Keratinocyte (primary cell): ENCODE measurements around the gene COL9A3. TPM values are rescaled to one million over a fixed set of nuclear protein-coding genes. Genes with fewer than 3 reads are reported as not detected.

ENCODE experiments used
- DNase-seq: peaks from one replicate; pipeline ENCODE4 v3.0.0-alpha.2; 2011; ENCODE audit warnings: low read depth, missing footprints, low spot score
- FAIRE-seq: peaks from 2 replicates; lab custom pipeline; 2011; peaks lifted over from hg19 to GRCh38; lab: Jason Lieb, UNC
- H2AFZ ChIP-seq: 2 replicates; pipeline ENCODE4 v1.6.0; 2012; ENCODE audit warnings: low read length, control low read depth, inconsistent platforms; ENCODE audit not compliant: control insufficient read depth
- H3K27ac ChIP-seq: 2 replicates; pipeline ENCODE4 v1.5.1; 2011; ENCODE audit warnings: low read length; ENCODE audit not compliant: control insufficient read depth, insufficient read depth
- H3K27me3 ChIP-seq: 3 replicates; pipeline ENCODE4 v1.6.0; 2011; ENCODE audit warnings: low read length; ENCODE audit not compliant: control insufficient read depth, insufficient read depth; ENCODE audit errors: extremely low read depth
- H3K36me3 ChIP-seq, 2 experiments: 2 replicates in 1 of 2; 3 replicates in 1 of 2; pipeline ENCODE4 v1.5.1; 2011; ENCODE audit warnings: low read length in 2 of 2, mild to moderate bottlenecking in 1 of 2; ENCODE audit not compliant: control insufficient read depth in 2 of 2, insufficient read depth in 2 of 2; ENCODE audit errors: extremely low read depth in 1 of 2
- H3K4me1 ChIP-seq: 3 replicates; pipeline ENCODE4 v1.5.1; 2011; ENCODE audit warnings: low read length; ENCODE audit not compliant: control insufficient read depth, insufficient read depth; ENCODE audit errors: extremely low read depth
- H3K4me2 ChIP-seq: 3 replicates; pipeline ENCODE4 v1.6.0; 2011; ENCODE audit warnings: low read depth, low read length; ENCODE audit not compliant: control insufficient read depth, insufficient read depth; ENCODE audit errors: extremely low read depth
- H3K4me3 ChIP-seq, 3 experiments: fragments of 200-600 bp in 1 of 3; sonication (generic) in 1 of 3; 2 replicates in 2 of 3; 3 replicates in 1 of 3; pipeline ENCODE4 v1.5.1; 2011 to 2016; ENCODE audit warnings: low read length in 3 of 3, mild to moderate bottlenecking in 3 of 3, control low read depth in 2 of 3, inconsistent platforms in 1 of 3, low read depth in 1 of 3, mixed read lengths in 1 of 3, mixed run types in 1 of 3, moderate library complexity in 1 of 3; ENCODE audit not compliant: control insufficient read depth in 2 of 3, insufficient read depth in 2 of 3; ENCODE audit errors: extremely low read depth in 1 of 3
- H3K79me2 ChIP-seq: 2 replicates; pipeline ENCODE4 v1.6.0; 2012; ENCODE audit warnings: low read length; ENCODE audit not compliant: control insufficient read depth, insufficient read depth
- H3K9ac ChIP-seq: 3 replicates; pipeline ENCODE4 v1.6.0; 2011; ENCODE audit warnings: low read length; ENCODE audit not compliant: control insufficient read depth, insufficient read depth; ENCODE audit errors: extremely low read depth
- H3K9me1 ChIP-seq: 3 replicates; pipeline ENCODE4 v1.6.0; 2011; ENCODE audit warnings: low read length; ENCODE audit not compliant: control insufficient read depth, insufficient read depth; ENCODE audit errors: extremely low read depth
- H3K9me3 ChIP-seq: 2 replicates; pipeline ENCODE4 v1.5.1; 2012; ENCODE audit warnings: low read depth, low read length; ENCODE audit not compliant: control insufficient read depth
- H4K20me1 ChIP-seq: 3 replicates; pipeline ENCODE4 v1.6.0; 2011; ENCODE audit warnings: low read length; ENCODE audit not compliant: control insufficient read depth, insufficient read depth; ENCODE audit errors: extremely low read depth
- CTCF ChIP-seq, 3 experiments: IDR thresholded peaks in 1 of 3; conservative IDR thresholded peaks in 1 of 3; optimal IDR thresholded peaks in 1 of 3; 2 replicates in 2 of 3; 3 replicates in 1 of 3; pipeline versions ENCODE3 to v1.5.1; 2011; ENCODE audit warnings: low read length in 3 of 3, mild to moderate bottlenecking in 3 of 3, moderate library complexity in 2 of 3, control low read depth in 1 of 3, inconsistent platforms in 1 of 3; ENCODE audit not compliant: insufficient read depth in 2 of 3; ENCODE audit errors: extremely low read depth in 1 of 3
- EZH2 ChIP-seq: IDR thresholded peaks from one replicate; pipeline ENCODE4 v1.6.1; 2012; ENCODE audit warnings: inconsistent platforms, mild to moderate bottlenecking, low read length, moderate library complexity
- dilution Hi-C: fragments of 300-500 bp; cut with MboI; formaldehyde crosslinking; loops from one replicate; pipeline ENCODE4 v1.7.0; 2020; ENCODE audit warnings: low sequenced_read_pairs; ENCODE audit not compliant: extremely low pct_ligation_motif_present
- polyA plus RNA-seq, 5 experiments: library from polyadenylated mRNA; depleted of rRNA in 3 of 5; stranded (reverse) in 3 of 5; stranded (forward) in 1 of 5; unstranded in 1 of 5; fragments of >200 nt; gene quantifications; 1 replicate in 1 of 5; 2 replicates in 3 of 5; 3 replicates in 1 of 5; pipeline versions ENCODE4 v1.2.1 to v1.2.3, GENCODE V29; 2011 to 2012; ENCODE audit warnings: missing spikeins in 2 of 5, low read depth in 1 of 5, low replicate concordance in 1 of 5

COL9A3 gene
- polyA plus RNA-seq, 1 donor (not counting 4 experiments of a cell fraction or from before 2014, with no cell fraction given), result 4.8 TPM

DNA sequence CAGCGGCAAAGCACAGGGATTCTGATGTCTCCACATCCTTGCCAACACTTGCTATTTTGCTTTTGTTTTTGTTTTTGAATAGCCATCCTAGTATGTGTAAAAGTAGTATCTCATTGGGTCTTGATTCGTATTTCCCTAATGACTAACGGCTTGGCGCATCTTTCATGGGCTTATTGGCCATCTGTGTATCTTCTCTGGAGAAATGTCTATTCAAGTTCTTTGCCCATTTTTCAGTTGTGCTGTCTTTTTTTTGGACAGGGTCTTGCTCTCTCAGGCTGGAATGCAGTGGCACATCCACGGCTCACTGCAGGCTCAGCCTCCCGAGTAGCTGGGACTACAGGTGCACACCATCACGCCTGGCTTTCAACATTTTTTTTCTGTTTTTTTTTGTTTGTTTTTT, 27.3 kb downstream of the COL9A3 start:
- Histone ChIP-seq H3K4me3 (no peak overlapping the region), H3K36me3 (peaks cover 11 to 14% of the 10 kb centered on the region in 2 experiments), H3K9me3 (no peaks in the 10 kb centered on the region), H3K4me2 (no peak overlapping the region), H3K9me1 (no peaks in the 10 kb centered on the region), H3K4me1 (peaks cover 2% of the 10 kb centered on the region), H3K79me2 (peaks cover 2% of the 10 kb centered on the region), H2AFZ (no peak overlapping the region), H4K20me1 (no peaks in the 10 kb centered on the region), H3K9ac (no peak overlapping the region), H3K27ac (no peak overlapping the region), H3K27me3 (no peaks in the 10 kb centered on the region)
- no peak for DNase-seq
- FAIRE-seq, result no peak
- TF ChIP-seq CTCF (optimal IDR thresholded peaks at IDR 0.05 in 1 of 3, IDR thresholded peaks at IDR 0.05 in 1 of 3, conservative IDR thresholded peaks at IDR 0.05 in 1 of 3; ENCODE audit: extremely low read depth in 1 of 3, insufficient read depth in 2 of 3, low read length in 3 of 3) (no peak), EZH2 (no peak)
- dilution Hi-C loops, result no loop called here

DNA sequence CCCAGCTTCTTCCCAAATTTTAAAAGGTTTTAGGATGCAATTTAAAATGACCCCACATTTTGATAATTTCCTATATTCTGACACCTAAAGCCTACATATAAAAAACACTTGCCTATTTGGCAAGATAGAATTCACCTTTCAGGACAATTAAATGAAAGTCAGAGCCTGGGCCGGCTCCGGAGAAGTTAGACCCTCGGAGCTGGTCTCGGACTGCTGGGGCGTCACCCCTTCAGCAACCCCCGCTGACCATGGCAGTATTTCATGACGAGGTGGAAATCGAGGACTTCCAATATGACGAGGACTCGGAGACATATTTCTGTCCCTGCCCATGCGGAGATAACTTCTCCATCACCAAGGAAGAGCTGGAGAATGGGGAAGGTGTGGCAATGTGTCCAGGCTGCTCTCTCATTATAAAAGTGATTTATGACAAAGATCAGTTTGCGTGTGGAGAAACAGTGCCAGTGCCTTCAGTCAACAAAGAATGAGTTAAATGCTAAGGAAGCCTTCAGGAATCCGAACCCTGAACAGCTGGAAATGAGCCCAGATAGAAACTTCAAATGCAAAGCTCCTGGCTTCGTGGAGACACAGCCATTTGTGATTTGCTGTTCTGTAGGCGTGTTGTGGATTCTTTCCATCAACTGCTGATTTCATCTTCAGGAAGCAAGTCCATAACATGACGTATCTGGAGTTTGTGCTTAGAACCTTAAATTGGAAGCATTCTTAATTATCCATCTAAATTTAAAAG, 28.7 kb downstream of the COL9A3 start:
- Histone ChIP-seq H3K9me1 (no peaks in the 10 kb centered on the region), H3K9me3 (no peaks in the 10 kb centered on the region), H4K20me1 (no peaks in the 10 kb centered on the region), H2AFZ (no peak overlapping the region), H3K4me2 (no peak overlapping the region), H3K27ac (no peak overlapping the region), H3K36me3 (peaks cover 12 to 14% of the 10 kb centered on the region in 2 experiments), H3K27me3 (no peaks in the 10 kb centered on the region), H3K79me2 (peaks cover 2% of the 10 kb centered on the region), H3K4me1 (peaks cover 2% of the 10 kb centered on the region), H3K4me3 (no peak overlapping the region), H3K9ac (no peak overlapping the region)
- TF ChIP-seq EZH2 (no peak), CTCF (optimal IDR thresholded peaks at IDR 0.05 in 1 of 3, IDR thresholded peaks at IDR 0.05 in 1 of 3, conservative IDR thresholded peaks at IDR 0.05 in 1 of 3; ENCODE audit: extremely low read depth in 1 of 3, insufficient read depth in 2 of 3, low read length in 3 of 3) (no peak)
- no peak for FAIRE-seq
- dilution Hi-C loops, result no loop called here
- DNase-seq, result no peak
